Tibial artery (tissue), 4 donors: ENCODE measurements around the gene GATB.

ENCODE experiments used
- DNase-seq, 2 donors: peaks; one replicate each; pipeline ENCODE4 v3.0.0-alpha.2; 2019
- H3K27ac ChIP-seq, 2 donors: fragments of 200-600 bp; sonication (generic) in 1 of 2; 1 replicate in 1 of 2; 2 replicates in 1 of 2; pipeline ENCODE4 v1.5.1; 2018 to 2019; ENCODE audit warnings: mild to moderate bottlenecking in 1 of 2
- H3K27me3 ChIP-seq, 2 donors: fragments of 200-600 bp; sonication (generic) in 1 of 2; one replicate each; pipeline versions ENCODE4 v1.5.1 to v1.6.0; 2016 to 2019
- H3K36me3 ChIP-seq, 3 donors: fragments of 200-600 bp; sonication (generic) in 2 of 3; one replicate each; pipeline ENCODE4 v1.5.1; 2016 to 2019; ENCODE audit warnings: mild to moderate bottlenecking in 2 of 3
- H3K4me1 ChIP-seq, 4 donors: fragments of 200-600 bp; sonication (generic) in 2 of 4; 1 replicate in 3 of 4; 2 replicates in 1 of 4; pipeline ENCODE4 v1.5.1; 2016 to 2019
- H3K4me3 ChIP-seq, 2 donors: fragments of 200-600 bp; sonication (generic) in 1 of 2; 1 replicate in 1 of 2; 2 replicates in 1 of 2; pipeline ENCODE4 v1.5.1; 2018 to 2019; ENCODE audit warnings: mild to moderate bottlenecking in 2 of 2
- H3K9me3 ChIP-seq, 3 donors: fragments of 200-600 bp; sonication (generic) in 1 of 3; one replicate each; pipeline ENCODE4 v1.5.1; 2016 to 2019
- CTCF ChIP-seq, 2 experiments: fragments of 200-600 bp in 1 of 2; fragments of 450-650 bp in 1 of 2; IDR thresholded peaks; one replicate each; pipeline ENCODE4 v1.5.1; 2017 to 2019; ENCODE audit warnings: antibody characterized with exemption in 2 of 2, mild to moderate bottlenecking in 1 of 2, moderate library complexity in 1 of 2
- intact Hi-C: fragments of 100-400 bp; cut with DNase I; formaldehyde crosslinking; loops from one replicate; pipeline ENCODE4 v1.15.0; 2023; ENCODE audit warnings: low total_unique reads

Gene GATB

GRCh38 chr4:151626751-151627150 lies 134.1 kb downstream of the GATB start:
- Histone ChIP-seq H3K27me3 (no peaks in the 10 kb centered on the region), H3K36me3 (no peaks in the 10 kb centered on the region), H3K4me1 (peaks cover 0 to 12% (median 4%) of the 10 kb centered on the region in 4 donors), H3K27ac (no peak overlapping the region), H3K9me3 (no peaks in the 10 kb centered on the region), H3K4me3 (no peak overlapping the region)
- TF ChIP-seq CTCF (IDR thresholded peaks at IDR 0.05), result no peak
- intact Hi-C loops, result no loop called here
- DNase-seq, result no peak

DNA sequence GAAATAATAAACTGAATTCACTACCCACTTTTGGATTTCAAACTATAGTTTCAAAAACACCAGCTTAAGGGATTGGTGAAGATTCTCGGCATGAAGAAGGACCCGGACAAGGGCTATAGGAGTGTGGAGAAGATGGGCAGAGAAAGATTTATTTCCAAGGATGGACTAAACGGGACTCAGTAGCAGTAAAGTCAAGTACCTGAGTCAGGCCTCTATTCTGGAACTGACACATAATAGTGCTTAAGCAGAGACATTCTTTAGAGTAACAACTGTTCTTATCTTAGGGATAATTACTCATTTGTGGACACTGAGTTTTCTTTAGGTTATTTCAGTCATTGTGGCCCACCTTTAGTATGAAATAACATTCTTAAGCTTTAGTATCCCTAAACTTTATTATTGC lies 134.6 kb downstream of the GATB start:
- intact Hi-C loops, result no loop called here
- Histone ChIP-seq H3K27me3 (no peaks in the 10 kb centered on the region), H3K4me3 (no peak overlapping the region), H3K27ac (no peak overlapping the region), H3K36me3 (no peaks in the 10 kb centered on the region), H3K4me1 (peaks cover 0 to 12% (median 4%) of the 10 kb centered on the region in 4 donors), H3K9me3 (no peaks in the 10 kb centered on the region)
- no peak for DNase-seq
- no peak for TF ChIP-seq CTCF (IDR thresholded peaks at IDR 0.05)

DNA sequence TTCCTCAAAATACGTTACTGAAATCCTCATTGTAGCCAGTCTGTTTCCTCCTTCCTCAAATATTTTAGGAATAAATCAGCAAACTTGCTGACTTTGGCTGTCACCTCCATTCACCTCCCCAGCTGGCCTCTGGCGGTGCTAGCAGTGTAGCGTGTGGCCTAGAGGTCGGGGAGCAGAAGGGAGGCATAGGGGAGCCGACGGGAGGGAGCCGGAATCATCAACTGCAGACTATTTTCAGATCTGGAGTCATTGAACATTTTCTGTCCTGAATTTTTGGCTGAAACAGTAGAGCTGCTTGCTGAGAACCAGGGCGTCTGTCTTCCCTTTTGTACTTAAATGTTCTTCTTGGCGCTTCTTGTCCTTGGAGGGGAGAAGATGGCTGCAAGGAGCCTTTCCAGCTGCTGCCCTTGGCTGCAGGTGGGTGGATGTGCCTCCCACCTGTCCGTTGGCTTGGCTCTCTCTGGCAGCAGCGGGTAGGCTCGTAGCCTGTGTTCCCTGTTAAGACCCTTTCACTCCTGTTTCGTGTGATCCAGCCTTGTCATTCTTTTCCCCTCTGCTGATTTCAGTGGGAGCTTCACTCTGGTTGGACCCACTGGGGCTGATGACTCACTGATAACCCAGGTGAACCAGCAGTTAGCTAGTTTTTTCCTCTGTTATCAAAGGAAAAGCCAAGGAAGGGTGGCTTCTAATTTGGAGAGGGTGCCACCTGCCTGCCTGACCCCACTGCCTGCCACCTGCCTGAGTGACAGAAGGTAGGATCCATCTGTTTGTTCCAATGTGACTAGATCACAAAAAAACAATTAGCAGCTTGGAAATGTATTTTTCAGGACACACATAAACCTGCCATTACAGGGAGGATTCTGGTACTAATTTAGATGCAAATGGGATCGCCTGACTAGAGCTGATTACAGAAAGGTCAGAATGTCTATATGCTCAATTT lies 135.9 kb downstream of the GATB start:
- Histone ChIP-seq H3K27ac (no peak overlapping the region), H3K4me3 (no peak overlapping the region)
- DNase-seq, result peak; percentile 30 to 67

More for the DNA sequence above, 135.9 kb downstream of the GATB start:
- TF ChIP-seq CTCF (IDR thresholded peaks at IDR 0.05), result no peak
- Histone ChIP-seq H3K9me3 (no peaks in the 10 kb centered on the region), H3K27me3 (no peaks in the 10 kb centered on the region), H3K4me1 (peaks cover 0 to 12% (median 4%) of the 10 kb centered on the region in 4 donors), H3K36me3 (no peaks in the 10 kb centered on the region)
- intact Hi-C loops, result no loop called here
